ENCODE measurements around the gene ADGRA1.

DNA sequence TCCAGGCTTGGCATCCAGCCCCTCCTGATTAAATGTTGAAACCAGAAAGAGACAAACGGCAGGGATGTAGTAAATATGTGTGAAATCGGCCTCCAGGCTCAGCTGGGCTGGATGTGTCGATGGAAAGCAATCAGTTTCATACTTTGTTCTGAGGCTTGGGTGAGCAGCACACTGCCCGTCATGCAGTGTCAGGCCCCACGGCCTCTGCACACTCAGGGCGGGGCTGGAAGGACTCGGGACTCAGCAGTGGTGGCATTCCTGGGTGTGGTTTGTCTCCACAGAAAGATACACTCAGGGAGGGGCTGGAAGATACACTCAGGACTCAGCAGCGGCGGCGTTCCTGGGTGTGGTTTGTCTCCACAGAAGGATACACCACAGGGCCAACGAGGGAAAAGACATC is 22.0 kb downstream of the ADGRA1 start:
- TF ChIP-seq, protein P1, sequence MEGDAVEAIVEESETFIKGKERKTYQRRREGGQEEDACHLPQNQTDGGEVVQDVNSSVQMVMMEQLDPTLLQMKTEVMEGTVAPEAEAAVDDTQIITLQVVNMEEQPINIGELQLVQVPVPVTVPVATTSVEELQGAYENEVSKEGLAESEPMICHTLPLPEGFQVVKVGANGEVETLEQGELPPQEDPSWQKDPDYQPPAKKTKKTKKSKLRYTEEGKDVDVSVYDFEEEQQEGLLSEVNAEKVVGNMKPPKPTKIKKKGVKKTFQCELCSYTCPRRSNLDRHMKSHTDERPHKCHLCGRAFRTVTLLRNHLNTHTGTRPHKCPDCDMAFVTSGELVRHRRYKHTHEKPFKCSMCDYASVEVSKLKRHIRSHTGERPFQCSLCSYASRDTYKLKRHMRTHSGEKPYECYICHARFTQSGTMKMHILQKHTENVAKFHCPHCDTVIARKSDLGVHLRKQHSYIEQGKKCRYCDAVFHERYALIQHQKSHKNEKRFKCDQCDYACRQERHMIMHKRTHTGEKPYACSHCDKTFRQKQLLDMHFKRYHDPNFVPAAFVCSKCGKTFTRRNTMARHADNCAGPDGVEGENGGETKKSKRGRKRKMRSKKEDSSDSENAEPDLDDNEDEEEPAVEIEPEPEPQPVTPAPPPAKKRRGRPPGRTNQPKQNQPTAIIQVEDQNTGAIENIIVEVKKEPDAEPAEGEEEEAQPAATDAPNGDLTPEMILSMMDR (conservative IDR thresholded peaks at IDR 0.05 in 1 of 2, IDR thresholded peaks at IDR 0.05 in 1 of 2; ENCODE audit: low read depth in 1 of 2, low read length in 2 of 2) = no peak
- TF ChIP-seq EZH2 (IDR thresholded peaks at IDR 0.05; ENCODE audit: low read length, missing control alignments) = no peak
